Activated T-cell treated with anti-CD3 and anti-CD28 coated beads for 1 hour (primary cell): ENCODE measurements around the gene PDGFRB.

Experiments
- DNase-seq: peaks from one replicate; pipeline ENCODE4 v3.0.0-alpha.2; 2020; ENCODE audit warnings: low read depth

Gene PDGFRB

DNA sequence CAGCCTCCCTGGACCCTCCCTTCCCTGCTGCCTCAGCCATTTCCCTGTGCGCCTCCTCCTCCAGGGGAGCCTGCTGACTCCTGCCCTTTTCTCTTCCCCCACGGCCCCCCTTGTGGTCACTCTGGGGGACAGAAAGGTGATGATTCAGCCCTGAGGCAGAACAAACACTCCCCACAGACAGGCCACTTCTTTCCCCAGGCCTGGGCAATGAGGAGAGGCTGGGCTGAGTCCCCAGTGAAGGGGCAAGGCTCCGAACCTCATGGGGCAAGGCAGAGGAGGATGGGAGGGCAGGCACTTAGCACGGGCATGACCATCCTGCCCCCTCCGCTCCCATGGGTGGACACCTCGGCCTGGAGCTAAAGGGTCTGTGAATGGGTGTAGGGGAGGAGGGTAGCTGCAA lies 90.3 kb downstream of the PDGFRB start:
- DNase-seq: no peak

DNA sequence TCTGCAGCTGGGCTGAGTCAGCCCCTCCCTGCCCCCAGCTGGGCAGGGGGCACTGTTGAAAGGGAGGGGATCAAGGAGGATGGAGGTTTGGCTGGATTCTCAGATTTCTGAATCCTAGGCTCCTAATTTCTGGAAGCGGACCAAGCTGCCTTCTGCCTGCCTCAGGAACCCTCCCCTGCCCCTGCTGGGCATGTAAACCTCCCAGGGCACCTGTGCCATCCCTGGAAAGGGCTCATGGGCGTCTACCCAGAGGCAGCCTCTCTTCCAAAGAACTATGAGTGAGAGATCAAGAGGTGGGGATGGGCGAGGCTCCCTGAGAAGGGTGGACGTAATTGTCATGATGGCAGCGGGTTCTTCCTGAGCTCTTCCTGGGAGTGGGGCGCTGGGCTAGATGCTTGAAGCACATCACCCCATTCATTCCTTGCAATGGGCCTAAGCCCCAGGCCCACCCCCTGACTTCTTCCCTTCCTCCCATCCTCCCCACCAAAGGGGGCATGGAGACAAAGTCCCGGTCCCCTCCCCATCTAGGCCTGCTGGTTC lies 90.9 kb downstream of the PDGFRB start:
- DNase-seq: no peak
